ENCODE results near the gene RBPMS2. TPM values are rescaled to one million over a fixed set of nuclear protein-coding genes. Genes with fewer than 3 reads are reported as not detected.

RBPMS2 gene
- total RNA-seq, 1 donor from 2014 or later: 1.9 TPM

GRCh38 chr15:64690578-64691296 is 84.7 kb downstream of the RBPMS2 start:
- TF ChIP-seq CTCF (IDR thresholded peaks at IDR 0.05; ENCODE audit: insufficient read depth, low read length, poor library complexity, severe bottlenecking): no peak
- Histone ChIP-seq H3K36me3 (ENCODE audit: control insufficient read depth, insufficient read depth, low read length) (no peaks in the 10 kb centered on the region), H3K4me3 (ENCODE audit: low read depth, low read length) (no peak overlapping the region), H3K27me3 (ENCODE audit: control insufficient read depth, insufficient read depth, low read length) (no peaks in the 10 kb centered on the region)
- no peak for DNase-seq (ENCODE audit: low read depth)

GRCh38 chr15:64690008-64690407 is 85.4 kb downstream of the RBPMS2 start:
- no peaks in the 10 kb centered on the region for H3K36me3 ChIP-seq (ENCODE audit: control insufficient read depth, insufficient read depth, low read length)

More at GRCh38 chr15:64690008-64690407, 85.4 kb downstream of the RBPMS2 start:
- Histone ChIP-seq H3K4me3 (ENCODE audit: low read depth, low read length) (no peak overlapping the region), H3K27me3 (ENCODE audit: control insufficient read depth, insufficient read depth, low read length) (no peaks in the 10 kb centered on the region)
- DNase-seq (ENCODE audit: low read depth): no peak
- no peak for TF ChIP-seq CTCF (IDR thresholded peaks at IDR 0.05; ENCODE audit: insufficient read depth, low read length, poor library complexity, severe bottlenecking)

Other genes starting within 250 kb of the RBPMS2 start
- gene PIF1, start 50.1 kb upstream of the RBPMS2 start, total RNA-seq: 1.9 and 2.3 TPM in 2 replicates
- gene PLEKHO2, start 66.3 kb upstream of the RBPMS2 start, total RNA-seq: 11.0 and 13.4 TPM in 2 replicates
- 1.9 and 2.4 TPM in 2 replicates for gene ANKDD1A, start 136.3 kb upstream of the RBPMS2 start, total RNA-seq
- gene SPG21, start 214.3 kb upstream of the RBPMS2 start, total RNA-seq: 116 and 118 TPM in 2 replicates

All from kidney epithelial cell (primary cell).